NK-92 (cell line): ENCODE results near the gene SGCA.

Experiments
- DNase-seq: peaks from one replicate; lab custom pipeline; 2025; ENCODE audit not compliant: unreplicated experiment; lab: John Stamatoyannopoulos, UW

SGCA gene

DNA sequence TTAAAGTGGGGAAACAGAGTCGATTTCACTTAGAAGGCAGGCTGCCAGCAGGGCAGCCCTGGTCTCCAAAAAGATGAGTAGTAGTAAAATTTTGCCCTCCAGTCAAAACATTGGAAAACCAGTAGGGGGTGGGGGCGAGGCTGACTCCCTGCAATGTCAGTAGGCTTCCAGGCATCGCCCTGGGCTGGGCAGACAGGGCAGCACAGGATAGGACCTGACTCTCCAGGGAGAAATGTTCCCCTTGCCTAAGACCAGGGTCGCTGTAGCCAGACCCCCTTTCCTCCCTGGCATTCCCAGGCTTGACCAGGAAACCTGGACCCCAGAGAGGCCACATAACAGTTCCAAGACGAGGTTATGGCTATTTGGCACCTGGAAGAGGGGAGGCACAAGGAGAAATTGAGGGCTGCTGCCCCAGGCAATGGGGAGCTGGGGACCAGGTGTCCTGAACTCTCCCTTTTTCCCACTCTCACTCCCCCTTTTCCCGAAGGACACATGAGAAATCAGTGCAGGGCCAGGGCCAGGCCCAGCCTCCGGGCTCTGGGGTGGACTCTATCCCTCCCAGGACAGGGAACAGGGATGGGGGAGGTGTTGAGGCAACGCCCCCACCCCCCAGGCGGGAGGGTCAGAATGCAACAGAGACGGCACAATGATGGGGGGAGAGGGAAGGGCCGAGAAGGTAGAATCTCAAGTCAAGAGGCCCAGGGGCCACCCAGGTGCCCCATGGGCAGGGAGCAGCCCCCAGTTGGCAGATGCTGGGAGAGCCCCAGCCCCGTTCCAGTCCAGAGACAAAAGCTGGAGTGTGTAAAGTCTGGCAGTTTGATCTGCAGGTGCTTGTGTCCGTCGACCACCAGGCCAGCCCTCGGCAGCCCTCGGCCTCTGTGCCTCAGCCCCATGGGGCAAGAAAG is 31.3 kb upstream of the SGCA start:
- DNase-seq = no peak

DNA sequence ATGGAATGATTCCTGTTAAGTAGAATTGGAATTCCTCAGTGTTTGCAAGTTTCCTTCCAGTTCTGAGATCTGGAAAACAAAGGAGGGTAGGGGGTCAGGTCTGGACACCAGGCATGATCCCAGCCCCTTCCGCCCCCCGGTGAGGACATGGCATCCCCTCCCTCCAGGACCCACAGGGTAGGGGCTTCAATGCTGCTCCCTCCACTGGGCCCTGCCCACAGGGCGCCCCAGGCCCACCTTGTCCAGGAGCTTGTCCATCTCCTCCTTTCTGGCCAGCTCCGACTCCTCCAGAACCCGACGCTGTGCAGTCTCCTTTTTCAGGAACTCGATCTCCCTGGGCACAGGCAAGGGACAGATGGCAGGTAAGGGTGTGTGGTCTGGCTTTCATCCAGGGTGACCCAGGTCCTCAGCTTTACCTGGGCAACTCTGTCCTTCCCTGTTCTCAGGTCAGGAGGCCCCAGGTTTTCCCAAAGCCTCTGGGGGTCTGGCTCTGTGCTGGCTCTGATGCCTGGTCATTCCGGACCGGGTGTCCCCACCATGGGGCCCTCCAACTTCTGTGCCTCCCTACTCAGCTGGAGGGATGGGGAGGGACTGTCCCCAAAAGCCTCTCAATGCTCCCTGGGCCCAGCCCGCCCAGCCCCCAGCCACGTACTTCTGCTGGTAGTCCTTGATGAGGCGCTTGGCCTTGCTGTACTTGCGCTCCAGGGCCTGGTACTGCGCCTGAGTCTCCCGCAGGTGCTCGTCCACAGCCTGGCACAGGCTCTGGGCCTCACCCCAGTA is 30.3 kb upstream of the SGCA start:
- no peak for DNase-seq

DNA sequence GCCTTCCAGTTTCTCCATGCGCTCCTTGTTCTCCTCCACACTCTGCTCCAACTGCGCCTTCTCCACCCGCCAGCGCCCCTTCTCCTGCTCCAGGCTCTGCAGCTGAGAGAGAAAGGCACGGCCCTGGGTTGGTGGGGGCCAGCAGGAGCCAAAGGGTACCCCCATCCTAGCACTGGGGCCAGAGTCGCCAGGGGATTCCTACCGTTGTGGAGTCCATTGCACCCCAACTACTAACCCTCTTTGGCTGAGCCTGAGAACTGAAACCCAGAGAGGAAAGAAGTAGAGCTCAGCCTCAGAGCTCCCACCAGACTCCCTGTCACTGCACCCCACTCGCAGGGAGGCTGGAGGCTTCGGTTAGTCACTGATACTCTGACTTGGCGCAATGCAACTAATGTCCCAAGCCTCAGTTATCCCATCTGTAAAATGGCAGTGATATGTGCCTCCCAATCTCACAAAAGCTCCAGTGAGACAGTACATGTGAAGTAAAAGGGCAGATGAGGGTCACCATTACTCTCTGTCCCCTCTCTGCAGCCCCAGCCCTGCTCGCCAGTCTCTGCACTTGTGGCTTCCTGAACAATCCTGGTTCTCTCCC is 29.6 kb upstream of the SGCA start:
- no peak for DNase-seq

DNA sequence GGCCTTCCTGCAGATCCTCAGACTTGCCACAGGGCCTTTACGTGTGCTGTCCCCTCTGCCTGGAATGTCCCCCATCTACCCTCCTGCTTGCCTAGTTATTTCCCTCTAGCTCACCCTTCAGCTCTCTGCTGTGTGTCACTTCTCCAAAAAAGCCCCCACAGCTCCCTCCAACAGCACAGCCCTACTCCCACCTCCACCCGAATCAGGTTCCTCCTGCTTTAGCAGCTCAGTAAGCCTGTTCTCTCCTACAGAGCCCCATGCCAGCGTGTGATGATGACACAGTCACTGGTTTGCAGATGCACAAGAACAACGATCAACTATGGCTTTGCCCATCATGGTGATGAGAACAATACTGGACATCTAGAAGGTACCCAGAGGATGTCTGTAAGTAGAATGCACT is 28.8 kb upstream of the SGCA start:
- DNase-seq = no peak

DNA sequence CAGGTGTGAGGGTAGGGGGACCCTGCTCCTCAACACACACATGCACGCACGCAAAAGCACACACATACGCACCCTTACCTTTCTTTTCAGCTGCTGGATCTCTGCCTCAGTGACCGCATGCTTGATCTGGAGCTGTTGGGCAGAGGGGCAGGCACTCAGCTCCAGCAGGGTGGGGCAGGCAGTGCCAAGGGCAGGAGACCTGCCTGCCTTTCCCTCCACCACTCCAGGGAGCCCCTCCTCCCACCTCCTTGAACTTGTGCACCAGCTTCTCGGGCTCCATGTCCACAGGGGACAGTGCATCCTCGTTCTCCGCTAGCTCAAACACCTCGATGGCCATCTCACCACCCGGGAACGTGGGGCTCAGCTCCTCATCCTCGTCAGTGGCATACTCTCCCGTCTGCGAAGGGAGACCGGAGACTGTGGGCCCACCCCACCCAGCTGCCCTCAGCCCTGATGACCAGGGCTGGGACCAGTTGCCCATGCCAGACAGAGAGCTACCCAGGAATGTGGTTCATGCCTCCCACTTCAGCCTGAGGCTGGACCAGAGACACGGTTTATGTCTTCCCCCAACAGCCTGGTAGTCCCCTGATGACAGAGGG is 26.5 kb upstream of the SGCA start:
- DNase-seq = no peak

DNA sequence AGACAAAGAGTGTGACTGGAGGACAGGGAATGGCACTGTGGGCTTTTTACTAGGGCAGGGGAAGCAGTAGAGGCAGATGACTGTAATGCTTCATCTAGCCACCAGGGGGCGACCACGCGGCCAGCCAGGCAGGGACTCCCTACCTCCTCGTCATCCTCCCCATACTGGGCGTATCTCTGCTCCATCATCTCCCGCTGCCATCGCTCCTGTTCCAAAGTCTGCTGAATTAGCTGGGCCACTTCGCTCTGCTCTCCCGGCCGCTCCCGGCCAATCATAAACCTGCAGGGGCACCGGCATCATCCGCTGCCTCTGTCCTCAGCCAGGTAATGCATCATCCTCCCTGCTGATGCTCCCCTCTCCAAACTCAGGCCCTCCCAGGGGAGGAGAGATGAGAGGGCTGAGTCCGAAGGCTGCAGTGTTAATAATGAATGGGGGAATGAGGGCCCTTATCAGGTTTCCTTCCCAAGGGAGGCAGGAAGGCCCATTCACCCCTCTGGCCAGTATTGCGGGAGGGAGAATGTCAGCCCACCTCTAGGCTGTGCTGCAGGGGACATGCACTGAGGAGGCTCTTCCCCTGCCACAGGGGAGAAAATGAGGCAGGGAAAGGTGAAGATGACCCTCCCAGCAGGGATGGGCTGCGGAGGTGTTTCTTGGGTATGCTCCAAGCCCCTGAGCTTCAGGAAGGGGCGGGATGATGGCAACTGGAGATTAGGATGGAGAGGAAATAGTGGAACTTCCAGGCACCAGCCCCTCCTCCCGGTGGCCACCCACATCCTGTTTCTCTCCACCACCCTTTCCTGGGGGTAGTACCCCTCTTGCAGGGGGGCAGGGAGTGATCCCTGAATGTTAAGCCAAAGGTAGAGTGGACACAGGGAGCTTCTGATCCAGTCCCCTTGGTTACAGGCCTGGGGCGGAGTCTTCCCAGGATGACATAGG is 25.6 kb upstream of the SGCA start:
- no peak for DNase-seq

DNA sequence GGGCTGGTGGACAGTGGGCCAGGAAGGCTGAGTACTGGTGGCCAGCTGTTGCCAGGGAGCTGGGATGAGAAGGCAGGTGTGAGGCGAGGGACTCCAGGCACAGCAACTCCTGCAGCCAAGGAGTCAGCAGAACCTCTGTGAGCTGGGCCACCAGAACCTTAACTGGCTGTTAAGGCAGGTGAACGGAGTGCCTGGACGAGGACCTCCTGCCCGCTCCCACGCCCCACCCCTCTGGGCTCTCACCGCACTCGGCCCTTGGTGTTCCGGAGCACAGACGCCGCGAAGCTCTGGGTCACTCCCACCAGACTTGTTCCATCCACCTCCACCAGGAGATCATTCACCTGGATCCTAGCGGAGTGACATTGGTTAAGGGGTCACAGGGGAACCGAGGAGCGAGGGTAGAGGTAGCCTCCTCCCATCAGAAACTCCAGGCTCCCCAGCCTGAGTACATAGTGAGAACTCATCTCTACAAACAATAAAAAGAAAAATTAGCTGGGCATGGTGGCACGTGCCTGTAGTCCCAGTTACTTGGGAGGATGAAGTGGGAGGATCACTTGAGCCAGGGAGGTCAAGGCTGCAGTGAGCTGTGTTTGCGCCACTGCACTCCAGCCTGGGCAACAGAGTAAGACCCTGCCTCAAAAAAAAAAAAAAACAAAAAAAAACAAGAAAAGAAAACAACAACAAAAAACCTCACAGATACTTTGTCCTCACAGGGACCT is 24.6 kb upstream of the SGCA start:
- no peak for DNase-seq

DNA sequence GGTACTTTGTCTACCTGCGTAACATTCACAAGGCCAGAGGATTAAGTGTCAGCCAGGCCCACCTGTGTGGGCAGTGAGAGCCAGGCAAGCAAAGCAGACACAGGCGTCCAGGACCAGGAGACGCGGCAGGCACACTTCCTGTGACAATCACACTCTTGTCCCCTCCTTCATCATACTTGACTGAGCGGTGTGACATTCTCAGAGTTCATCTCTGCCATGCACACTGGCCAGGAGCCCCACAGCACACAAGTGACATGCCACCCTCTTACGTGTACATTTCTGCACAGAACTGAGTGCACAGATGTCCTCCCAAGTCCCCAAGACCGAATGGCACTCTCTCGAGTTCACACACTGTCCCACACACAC is 24.1 kb upstream of the SGCA start:
- DNase-seq = no peak

DNA sequence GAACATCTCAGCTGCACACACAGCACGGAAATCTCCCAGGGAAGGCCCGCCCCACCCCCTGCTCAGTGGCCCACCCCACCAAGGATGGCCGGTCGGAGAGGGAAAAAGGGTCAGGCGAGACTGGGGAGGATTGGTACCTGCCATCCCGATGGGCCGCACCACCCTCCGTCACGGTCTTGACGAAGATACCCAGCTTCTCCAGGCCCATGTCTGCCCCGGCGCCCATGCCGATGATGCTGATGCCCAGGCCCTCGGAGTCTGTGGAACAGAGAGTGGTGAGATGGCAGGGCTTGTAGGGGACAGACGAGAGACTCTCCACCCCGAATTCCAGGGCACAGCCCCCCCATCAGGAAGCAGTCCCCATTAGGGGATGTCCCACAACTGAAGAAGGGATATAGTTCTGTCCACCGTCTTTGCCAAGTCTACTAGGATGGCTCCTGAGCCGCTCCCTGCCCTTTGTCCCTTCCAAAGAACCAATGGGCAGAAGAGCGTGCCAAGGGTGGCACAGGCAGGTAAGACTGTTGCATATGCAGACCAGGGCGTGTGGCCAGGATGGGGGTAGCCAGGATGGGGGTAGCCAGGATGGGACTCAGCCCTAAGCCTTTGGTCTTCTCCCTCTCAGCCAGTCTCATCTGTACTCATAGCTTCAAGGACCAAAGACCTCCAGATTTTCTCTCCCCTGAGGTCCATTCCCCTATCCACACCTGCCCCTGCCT is 22.2 kb upstream of the SGCA start:
- DNase-seq = no peak

DNA sequence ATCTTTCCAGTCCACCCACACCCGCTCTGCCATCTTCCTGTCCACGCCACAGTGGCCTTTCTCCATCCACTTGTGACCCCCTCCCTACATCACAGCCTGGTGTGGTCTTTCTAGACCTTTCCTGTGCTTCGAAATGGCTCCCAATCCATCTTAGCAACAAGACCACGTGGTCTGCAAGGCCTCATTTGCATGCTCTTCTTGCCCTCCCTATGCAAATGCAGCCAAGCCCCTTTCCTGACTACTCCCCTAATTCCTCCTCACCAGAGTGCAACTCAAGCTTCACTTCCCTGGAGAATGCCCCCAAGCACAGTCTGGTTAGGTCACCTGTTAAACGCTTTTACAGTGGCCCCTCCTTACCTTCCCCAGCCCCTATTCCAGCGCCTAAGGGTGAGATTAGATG is 21.4 kb upstream of the SGCA start:
- DNase-seq = no peak

DNA sequence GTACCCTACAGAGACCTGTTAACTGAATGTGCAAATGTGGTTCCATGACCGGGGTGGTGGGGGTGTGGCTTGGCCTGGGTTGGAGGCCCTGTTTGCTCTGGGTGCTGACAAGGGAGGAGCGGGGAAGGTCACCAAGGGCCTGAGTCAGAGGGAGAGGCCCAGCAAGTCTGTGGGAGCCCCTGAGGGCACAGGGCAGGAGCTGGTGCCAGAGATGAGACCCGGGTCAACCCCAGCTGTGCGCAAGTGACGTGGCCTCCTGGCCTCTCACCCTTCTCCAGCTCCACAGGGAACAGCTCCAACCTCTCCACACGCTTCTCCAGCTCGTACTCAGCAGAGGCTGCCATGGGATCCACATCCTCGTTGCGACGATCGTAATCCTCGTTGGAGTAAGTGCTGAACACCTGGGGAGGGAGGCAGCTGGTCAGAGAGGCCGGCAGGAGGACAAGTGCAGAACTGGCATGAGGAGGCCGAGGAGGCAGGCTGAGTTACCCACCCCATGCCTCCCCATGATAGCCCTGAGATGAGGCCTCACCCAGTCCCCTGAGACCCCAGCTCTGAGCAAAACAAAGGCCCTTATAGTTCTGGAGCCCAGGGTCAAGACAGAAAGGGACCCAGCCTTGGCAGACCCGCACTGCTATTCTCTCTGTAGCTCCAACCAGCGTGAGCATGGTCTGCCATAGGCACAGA is 20.8 kb upstream of the SGCA start:
- DNase-seq = no peak

DNA sequence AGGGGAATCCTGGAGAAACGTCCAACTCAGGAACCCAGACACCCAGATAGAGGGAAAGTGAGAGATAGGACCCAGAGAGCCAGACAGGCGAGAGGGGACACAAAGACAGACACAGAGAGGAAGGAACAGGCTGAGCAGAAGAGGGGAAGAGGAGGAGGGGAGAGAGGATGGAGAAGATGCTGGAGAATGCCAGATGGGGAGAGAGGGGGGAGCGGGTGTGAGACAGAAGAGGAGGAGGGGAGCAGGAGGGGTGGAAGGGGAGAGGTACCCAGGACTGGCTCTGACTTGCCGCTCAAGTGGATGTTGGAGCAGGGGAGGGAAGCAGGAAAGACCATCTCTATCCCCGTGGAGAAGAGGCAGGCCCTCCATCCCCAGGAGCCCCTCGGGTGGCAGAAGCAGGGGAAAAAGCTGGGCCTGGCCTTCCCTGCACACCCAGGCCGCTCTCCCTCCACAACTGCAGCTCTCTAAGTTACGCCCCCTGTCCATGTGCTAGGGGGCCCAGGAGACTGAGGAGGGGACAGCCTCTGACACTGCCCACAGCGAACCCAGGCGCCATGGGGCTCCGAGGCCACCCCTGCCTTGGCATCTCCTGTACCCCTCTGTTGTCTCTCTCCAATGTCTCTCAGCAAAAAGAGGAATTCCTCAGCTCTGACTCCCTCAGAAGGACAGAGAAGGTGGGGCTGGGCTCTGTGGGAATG is 20.1 kb upstream of the SGCA start:
- DNase-seq = no peak

DNA sequence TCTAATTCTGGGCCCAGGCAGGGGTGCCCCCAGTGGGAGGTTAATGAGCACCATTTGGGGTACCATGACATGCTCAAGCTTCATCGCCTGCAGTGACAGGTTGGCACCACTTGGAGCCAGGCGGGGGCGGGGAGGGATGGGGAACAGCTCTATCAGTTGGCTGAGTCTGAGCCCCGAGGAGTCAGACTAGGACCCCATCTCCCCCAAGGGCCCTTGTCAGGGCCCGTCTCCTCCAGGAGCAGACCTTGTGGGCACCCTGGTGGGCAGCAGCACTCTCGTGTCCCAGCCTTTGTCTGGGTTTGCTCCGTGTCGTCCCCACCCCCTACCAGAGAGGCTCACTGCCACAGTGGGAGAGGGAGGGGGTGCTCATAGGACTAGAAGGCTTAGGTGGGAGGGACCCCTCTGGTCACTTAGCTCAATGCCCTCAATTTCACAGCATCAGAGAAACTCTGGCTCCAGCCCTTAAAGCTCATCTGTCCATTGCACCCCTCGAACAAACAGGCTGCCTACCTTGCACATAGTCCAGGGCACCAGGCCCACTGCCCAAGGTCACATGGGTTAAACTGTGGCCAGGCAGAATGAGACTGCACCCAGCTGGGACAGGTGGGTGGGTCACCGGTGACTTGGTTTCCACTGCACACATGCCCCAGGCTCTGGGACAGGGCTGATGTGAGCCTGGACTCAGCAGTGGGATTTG is 19.4 kb upstream of the SGCA start:
- no peak for DNase-seq

DNA sequence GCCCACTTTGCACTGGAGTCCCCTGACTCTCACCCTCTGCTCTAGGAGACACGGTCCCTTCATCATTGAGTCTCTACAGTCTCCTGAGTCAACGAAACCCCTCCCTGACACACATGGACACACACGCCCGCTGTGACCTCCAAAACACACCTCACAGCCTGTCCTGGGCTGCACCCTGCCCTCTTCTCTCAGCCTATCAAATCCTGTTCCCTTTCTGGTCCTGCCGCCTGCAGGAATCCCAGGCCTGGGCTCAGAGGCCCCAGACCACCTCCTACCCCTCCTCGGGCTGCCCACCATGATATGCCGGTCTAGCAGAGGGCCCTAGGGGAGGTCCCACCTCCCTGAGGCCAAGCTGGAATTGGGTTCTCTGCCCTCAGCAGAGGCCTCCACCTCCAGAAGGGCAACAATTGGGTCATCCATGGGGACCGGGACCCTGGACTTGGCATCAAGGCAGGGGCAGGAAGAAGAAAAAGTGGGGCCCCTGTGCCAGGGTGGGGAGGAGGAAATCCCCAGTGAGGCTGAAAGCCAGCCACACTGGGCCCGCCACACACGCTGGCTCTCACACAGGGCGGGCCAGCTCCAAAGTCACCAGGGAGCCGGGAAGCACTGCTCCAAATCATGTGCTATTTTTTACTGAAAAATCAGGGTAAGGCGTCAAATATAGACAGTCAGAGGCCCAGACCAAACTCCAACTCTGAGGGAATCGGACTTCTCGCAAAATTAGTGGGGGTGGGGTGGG is 18.7 kb upstream of the SGCA start:
- no peak for DNase-seq

DNA sequence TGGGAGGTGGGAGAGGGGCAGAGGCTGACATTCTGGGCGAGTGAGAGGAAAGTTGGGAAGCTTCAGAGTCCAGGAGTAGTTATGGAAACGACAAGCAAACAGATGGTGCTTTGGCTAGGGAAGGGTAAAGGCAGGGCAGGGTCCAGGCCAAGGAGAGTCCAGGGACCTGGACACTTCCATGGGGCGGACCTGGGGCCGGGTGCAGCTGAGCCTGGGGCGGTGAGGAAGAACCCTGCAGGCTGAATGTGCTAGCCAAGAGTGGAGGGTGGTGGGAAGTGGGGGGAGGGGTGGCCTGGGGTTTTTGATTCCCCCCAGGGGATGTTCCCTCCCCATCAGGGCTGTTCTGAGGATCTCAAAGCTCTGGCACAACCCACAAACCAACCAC is 18.0 kb upstream of the SGCA start:
- no peak for DNase-seq

DNA sequence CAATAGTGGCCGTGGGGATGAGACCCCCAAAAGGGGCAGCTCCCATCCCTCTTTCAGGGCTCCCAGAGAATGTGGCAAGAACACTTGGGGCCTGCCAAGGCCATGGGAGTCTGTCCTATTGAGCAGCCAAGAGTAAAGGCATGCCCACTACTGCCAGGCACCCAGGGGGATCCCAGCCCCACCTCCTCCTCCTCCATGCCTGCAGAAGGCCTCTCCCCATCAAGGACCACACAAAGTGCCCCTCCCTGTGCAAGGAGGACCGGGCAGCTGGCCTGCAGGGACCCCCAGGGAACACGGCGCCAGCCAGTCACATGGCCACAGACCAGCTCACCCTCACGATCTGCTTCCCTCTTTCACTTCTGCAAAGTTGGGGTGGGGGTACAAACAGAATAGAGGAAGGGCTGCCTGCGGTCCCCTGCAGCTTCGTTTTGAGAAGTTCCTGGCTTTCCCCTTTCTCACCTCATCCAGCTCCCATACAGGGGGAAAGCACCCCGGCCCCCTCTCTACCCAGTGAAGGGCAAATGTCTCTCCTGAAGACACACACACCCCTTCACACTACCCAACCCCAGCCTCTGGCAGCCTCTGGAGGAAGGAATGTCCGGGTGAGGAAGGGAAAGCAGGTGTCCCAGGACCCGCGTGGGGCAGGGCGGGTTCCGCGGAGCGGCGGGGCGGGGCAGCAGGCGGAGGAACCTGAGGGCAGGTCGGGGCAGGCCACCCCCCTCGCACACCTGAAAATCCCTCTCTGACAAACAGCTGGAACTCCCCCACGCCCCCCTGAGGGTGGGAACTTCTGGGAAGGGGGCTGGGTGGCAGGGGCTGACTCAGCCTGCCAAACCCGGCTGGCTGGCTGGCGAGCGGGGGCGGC is 17.3 kb upstream of the SGCA start:
- DNase-seq = no peak
